Activated T-helper 17 cell treated with anti-CD3 and anti-CD28 coated beads, Interleukin-2, amount 50 U/mL, for 72 hours (primary cell): ENCODE data around the gene CAMK2A. TPM values are rescaled to one million over a fixed set of nuclear protein-coding genes. Genes with fewer than 3 reads are reported as not detected.
"Not testable (repeated sequence)": the region's sequence is repeated elsewhere in the genome, so short reads cannot be mapped to it uniquely, and the experiment has no call there.

Experiments used
- ATAC-seq: fragments of 150-1000 bp; cut with Tn5 transposase; replicated peaks from 2 replicates; pipeline ENCODE4 v1.10.0; 2021; ENCODE audit warnings: mild to moderate bottlenecking, moderate library complexity
- H3K27ac Mint-ChIP-seq: one replicate; pipeline ENCODE4 v1.8.0; 2022; ENCODE audit warnings: mixed read lengths
- H3K27me3 Mint-ChIP-seq: one replicate; pipeline ENCODE4 v1.8.0; 2022; ENCODE audit warnings: mixed read lengths
- H3K36me3 Mint-ChIP-seq: one replicate; pipeline ENCODE4 v1.8.0; 2022; ENCODE audit warnings: low read depth, mild to moderate bottlenecking, mixed read lengths
- H3K4me1 Mint-ChIP-seq: one replicate; pipeline ENCODE4 v1.8.0; 2022; ENCODE audit warnings: mixed read lengths
- H3K4me3 Mint-ChIP-seq: one replicate; pipeline ENCODE4 v1.8.0; 2022; ENCODE audit warnings: mild to moderate bottlenecking, mixed read lengths
- H3K9me3 Mint-ChIP-seq: one replicate; pipeline ENCODE4 v1.8.0; 2022; ENCODE audit warnings: mixed read lengths
- total RNA-seq, 2 donors: library from RNA; stranded (reverse); gene quantifications; one replicate each; pipeline ENCODE4 v1.2.3, GENCODE V29; 2022

Gene CAMK2A
- total RNA-seq, 2 donors from 2014 or later = not detected

DNA sequence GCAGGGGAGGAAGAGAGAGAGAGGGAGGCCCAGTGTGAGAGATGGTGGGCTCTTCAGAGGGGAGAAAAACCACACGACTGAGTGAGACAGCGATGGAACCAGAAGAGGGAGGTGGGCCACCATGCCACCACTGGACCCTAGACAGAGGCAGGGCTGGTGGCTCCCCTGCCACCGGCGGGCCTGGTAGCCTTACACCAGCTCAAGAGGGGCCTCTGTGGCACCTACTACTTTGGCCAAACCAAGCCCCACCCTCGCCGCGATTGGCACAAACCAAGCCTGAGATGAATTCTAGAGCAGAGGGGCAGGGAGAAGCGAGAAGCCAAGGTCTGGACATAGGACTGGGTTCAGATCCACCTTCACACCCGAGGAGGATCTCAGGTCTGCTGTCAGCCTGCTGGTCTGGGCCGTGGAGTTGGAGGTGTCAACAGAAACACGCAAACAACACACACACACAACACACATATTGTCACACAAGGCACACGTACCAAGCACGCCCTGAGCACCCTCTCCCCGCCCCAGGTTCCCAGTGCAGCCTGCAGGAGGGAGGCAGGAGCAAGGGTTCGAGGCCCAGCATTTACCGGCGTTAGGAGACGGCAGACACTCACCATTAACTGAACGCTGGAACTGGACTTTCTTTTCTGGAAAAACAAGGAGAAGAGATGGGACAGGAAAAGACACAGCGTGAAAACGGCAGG is 50.3 kb downstream of the CAMK2A start:
- Mint-ChIP-seq H3K9me3 (no peaks in the 10 kb centered on the region), H3K4me1 (no peaks in the 10 kb centered on the region), H3K4me3 (no peak overlapping the region), H3K36me3 (no peaks in the 10 kb centered on the region), H3K27me3 (no peaks in the 10 kb centered on the region), H3K27ac (no peak overlapping the region)
- no peak for ATAC-seq

DNA sequence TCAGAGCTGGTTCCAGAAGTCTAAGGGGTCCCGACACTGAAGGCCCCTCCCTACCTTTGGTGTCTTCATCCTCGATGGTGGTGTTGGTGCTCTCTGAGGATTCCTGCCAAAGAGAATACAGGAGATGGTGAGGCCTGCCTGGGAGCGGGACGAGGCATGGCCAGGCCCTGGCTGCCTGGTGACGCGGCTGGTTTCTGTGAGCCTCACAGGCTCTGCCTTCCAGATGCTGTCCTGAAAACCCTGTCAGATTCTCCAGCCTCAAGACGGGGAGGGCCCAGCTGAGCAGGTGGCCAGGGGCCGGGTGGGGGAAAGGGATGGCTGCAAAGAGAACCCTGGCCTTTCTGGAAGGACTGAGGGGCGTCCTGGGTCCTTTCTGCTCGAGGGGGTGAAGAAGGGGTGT is 50.9 kb downstream of the CAMK2A start:
- no peak overlapping the region for H3K4me3 Mint-ChIP-seq
- no peaks in the 10 kb centered on the region for H3K4me1 Mint-ChIP-seq
- H3K9me3 Mint-ChIP-seq = no peaks in the 10 kb centered on the region
- no peak overlapping the region for H3K27ac Mint-ChIP-seq
- H3K27me3 Mint-ChIP-seq = no peaks in the 10 kb centered on the region
- H3K36me3 Mint-ChIP-seq = no peaks in the 10 kb centered on the region
- ATAC-seq = no peak

DNA sequence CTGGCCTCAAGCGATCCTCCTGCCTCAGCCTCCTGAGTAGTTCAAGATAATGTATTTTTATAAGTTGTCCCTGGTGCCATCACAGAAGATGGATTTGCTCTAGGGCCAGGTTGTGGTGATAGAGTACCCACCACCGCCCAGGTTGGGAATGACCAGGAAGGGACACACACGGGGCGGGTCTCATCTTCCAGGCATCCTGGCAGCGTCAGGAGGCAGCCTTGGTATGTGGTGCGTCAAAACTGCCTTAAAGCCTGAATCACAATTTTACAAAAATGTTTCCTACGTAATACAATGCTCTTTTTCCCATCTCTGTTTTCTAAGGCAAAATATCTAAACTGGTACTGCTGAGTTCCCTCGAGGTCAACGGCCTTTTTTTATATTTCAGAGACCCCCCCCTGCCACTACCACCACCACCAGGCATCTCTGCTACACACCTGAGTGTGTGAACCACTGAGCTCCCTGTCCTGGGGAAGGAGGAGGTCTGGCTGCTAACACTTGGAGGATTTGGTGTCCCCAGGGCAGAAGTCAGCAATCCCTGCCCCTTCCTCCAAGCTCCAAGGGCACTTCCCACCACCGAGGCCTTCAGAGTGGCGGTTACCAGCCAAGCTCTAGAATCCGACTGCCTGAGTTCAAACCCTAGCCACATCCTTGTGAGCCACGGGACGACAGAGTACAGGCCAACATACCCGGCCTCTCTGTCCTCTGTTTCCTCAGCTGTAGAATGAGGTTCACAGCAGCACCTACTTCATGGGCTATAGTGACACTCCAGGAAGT is 52.4 kb downstream of the CAMK2A start:
- H3K4me1 Mint-ChIP-seq = no peaks in the 10 kb centered on the region
- no peaks in the 10 kb centered on the region for H3K9me3 Mint-ChIP-seq
- H3K27me3 Mint-ChIP-seq = no peaks in the 10 kb centered on the region
- no peak overlapping the region for H3K4me3 Mint-ChIP-seq
- no peaks in the 10 kb centered on the region for H3K36me3 Mint-ChIP-seq
- no peak overlapping the region for H3K27ac Mint-ChIP-seq
- ATAC-seq = no peak

DNA sequence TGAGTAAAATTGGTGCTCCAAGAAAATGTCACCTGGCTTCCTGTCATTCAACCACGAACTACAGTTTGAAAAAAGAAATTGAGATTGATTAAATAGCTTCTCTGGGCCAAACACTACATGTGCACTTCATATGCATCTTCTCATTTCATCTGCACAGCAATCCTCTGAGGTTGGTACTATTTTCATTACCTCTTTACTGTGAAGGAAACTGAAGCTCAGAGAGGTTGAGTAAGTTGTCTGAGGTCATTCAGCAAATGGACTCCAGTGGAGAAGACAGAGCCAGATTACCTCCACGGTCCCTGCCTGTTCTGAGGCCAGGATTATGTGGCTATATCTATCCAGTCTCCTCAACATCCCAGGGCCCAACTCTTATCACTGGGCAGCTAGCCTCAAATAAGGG is 53.3 kb downstream of the CAMK2A start:
- Mint-ChIP-seq H3K27me3 (no peaks in the 10 kb centered on the region), H3K4me1 (no peaks in the 10 kb centered on the region), H3K4me3 (no peak overlapping the region), H3K27ac (no peak overlapping the region), H3K9me3 (no peaks in the 10 kb centered on the region), H3K36me3 (no peaks in the 10 kb centered on the region)
- ATAC-seq = no peak

GRCh38 chr5:150235500-150235854 is 54.1 kb downstream of the CAMK2A start:
- Mint-ChIP-seq H3K36me3 (no peaks in the 10 kb centered on the region), H3K4me3 (no peak overlapping the region), H3K4me1 (no peaks in the 10 kb centered on the region), H3K27me3 (no peaks in the 10 kb centered on the region), H3K27ac (no peak overlapping the region), H3K9me3 (no peaks in the 10 kb centered on the region)
- no peak for ATAC-seq

GRCh38 chr5:150234576-150235499 is 54.7 kb downstream of the CAMK2A start:
- Mint-ChIP-seq H3K27me3 (no peaks in the 10 kb centered on the region), H3K4me1 (no peaks in the 10 kb centered on the region), H3K27ac (no peak overlapping the region), H3K36me3 (no peaks in the 10 kb centered on the region), H3K9me3 (no peaks in the 10 kb centered on the region), H3K4me3 (no peak overlapping the region)
- ATAC-seq = no peak

GRCh38 chr5:150233706-150234105 is 55.9 kb downstream of the CAMK2A start:
- not testable (repeated sequence) for H3K4me3 Mint-ChIP-seq, ATAC-seq, H3K9me3 Mint-ChIP-seq, H3K4me1 Mint-ChIP-seq, H3K36me3 Mint-ChIP-seq, H3K27ac Mint-ChIP-seq, H3K27me3 Mint-ChIP-seq

DNA sequence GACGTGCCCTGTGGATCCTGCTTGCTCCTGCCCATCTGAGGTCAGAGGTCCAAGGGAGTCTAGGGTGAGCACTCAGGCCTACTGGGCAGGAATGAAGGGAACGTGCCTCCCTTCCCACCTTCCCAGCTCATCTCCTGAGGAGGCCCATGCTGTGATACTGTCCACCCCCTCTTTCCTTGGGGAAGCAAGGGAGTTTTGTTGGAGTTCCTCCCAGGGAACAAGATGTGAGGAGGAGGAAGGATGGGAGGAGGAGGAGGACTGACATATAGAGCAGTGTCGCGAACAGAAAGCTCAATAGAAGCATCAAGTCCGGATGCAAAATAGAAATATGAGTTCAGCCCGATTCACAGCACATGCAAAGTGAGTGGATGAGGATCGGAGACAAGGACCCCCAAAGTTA is 58.7 kb downstream of the CAMK2A start:
- H3K4me3 Mint-ChIP-seq = no peak overlapping the region

GRCh38 chr5:150229571-150229970 is 60.0 kb downstream of the CAMK2A start:
- no peaks in the 10 kb centered on the region for H3K9me3 Mint-ChIP-seq
- no peak overlapping the region for H3K4me3 Mint-ChIP-seq
- no peaks in the 10 kb centered on the region for H3K4me1 Mint-ChIP-seq
- no peak for ATAC-seq
- H3K27me3 Mint-ChIP-seq = no peaks in the 10 kb centered on the region
- H3K27ac Mint-ChIP-seq = no peak overlapping the region
- no peaks in the 10 kb centered on the region for H3K36me3 Mint-ChIP-seq

More for the DNA sequence above, 58.7 kb downstream of the CAMK2A start:
- no peaks in the 10 kb centered on the region for H3K9me3 Mint-ChIP-seq
- no peak overlapping the region for H3K27ac Mint-ChIP-seq
- no peak for ATAC-seq
- H3K27me3 Mint-ChIP-seq = no peaks in the 10 kb centered on the region
- no peaks in the 10 kb centered on the region for H3K36me3 Mint-ChIP-seq
- no peaks in the 10 kb centered on the region for H3K4me1 Mint-ChIP-seq

GRCh38 chr5:150227606-150228273 is 61.8 kb downstream of the CAMK2A start:
- no peaks in the 10 kb centered on the region for H3K4me1 Mint-ChIP-seq
- H3K27ac Mint-ChIP-seq = no peak overlapping the region
- H3K9me3 Mint-ChIP-seq = no peaks in the 10 kb centered on the region
- no peaks in the 10 kb centered on the region for H3K27me3 Mint-ChIP-seq
- no peak for ATAC-seq
- no peaks in the 10 kb centered on the region for H3K36me3 Mint-ChIP-seq
- no peak overlapping the region for H3K4me3 Mint-ChIP-seq

- Mint-ChIP-seq H3K4me1 (no peaks in the 10 kb centered on the region), H3K27me3 (no peaks in the 10 kb centered on the region), H3K9me3 (no peaks in the 10 kb centered on the region), H3K27ac (no peak overlapping the region), H3K36me3 (no peaks in the 10 kb centered on the region), H3K4me3 (no peak overlapping the region)
- no peak for ATAC-seq
Observed at GRCh38 chr5:150227036-150227435, 62.5 kb downstream of the CAMK2A start.

GRCh38 chr5:150224483-150225027 is 65.0 kb downstream of the CAMK2A start:
- no peak for ATAC-seq
- Mint-ChIP-seq H3K9me3 (no peaks in the 10 kb centered on the region), H3K4me1 (no peaks in the 10 kb centered on the region), H3K4me3 (no peak overlapping the region), H3K36me3 (no peaks in the 10 kb centered on the region), H3K27me3 (no peaks in the 10 kb centered on the region), H3K27ac (no peak overlapping the region)

- Mint-ChIP-seq H3K9me3 (no peaks in the 10 kb centered on the region), H3K27ac (no peak overlapping the region), H3K36me3 (no peaks in the 10 kb centered on the region), H3K4me1 (no peaks in the 10 kb centered on the region), H3K4me3 (no peak overlapping the region), H3K27me3 (no peaks in the 10 kb centered on the region)
- ATAC-seq = no peak
Observed at GRCh38 chr5:150223474-150223873, 66.1 kb downstream of the CAMK2A start.

- no peak for ATAC-seq
- Mint-ChIP-seq H3K27ac (no peak overlapping the region), H3K27me3 (no peaks in the 10 kb centered on the region), H3K4me3 (no peak overlapping the region), H3K36me3 (no peaks in the 10 kb centered on the region), H3K4me1 (no peaks in the 10 kb centered on the region), H3K9me3 (no peaks in the 10 kb centered on the region)
Observed at GRCh38 chr5:150222906-150223305, 66.7 kb downstream of the CAMK2A start.
